CD4-positive, alpha-beta T cell treated with Interleukin-12 subunit alpha and Interleukin-12 subunit beta, for 1 hour (primary cell): ENCODE results near the gene STIM1.
"Not testable (repeated sequence)": the region's sequence is repeated elsewhere in the genome, so short reads cannot be mapped to it uniquely, and the experiment has no call there.

Experiments
- DNase-seq: peaks from one replicate; pipeline ENCODE4 v3.0.0-alpha.2; 2020

The STIM1 gene

DNA sequence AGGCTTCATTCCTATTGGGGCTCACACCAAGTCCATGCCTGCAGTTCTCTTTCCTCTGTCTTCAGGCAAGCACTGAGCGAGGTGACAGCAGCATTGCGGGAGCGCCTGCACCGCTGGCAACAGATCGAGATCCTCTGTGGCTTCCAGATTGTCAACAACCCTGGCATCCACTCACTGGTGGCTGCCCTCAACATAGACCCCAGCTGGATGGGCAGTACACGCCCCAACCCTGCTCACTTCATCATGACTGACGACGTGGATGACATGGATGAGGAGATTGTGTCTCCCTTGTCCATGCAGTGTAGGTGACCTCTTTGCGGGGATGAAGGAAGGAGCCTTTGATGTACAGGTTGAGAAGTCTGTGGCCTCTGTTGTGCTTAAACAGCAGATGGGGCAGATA is 227.7 kb downstream of the STIM1 start:
- DNase-seq: no peak

DNA sequence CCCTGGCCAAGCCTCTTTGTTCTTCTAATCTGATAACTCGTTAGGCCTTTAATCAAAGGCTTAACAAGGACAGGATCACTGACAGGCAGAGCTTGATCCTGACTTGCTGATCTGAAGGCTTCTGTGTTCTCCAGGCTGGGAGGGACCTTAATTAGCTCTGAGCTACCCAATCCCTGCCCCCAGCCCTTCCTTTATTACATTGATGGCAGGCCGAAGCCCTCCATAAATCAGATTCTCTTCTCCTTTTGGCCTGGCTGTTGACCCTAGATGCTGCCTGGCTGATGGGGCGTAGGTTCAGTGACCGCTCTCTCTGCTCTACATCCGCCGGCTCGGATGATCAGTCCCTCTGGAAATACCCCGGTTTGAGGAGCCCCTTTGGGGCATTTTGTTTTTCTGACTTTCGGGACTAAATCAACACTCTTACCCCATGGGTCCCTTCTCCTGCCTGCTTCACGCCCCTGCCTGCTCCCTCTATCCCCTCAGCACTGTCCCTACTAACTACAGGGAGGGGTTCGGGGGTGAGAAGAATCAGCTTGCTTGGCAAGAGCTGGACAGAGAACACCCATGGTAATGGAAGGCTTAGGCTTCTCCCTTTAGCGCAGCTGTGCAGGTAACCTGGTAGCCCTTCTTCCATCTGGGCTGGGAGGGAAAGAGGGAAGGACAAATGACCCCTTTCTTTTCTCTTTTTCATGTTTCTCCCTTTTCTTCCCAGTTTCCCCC is 229.1 kb downstream of the STIM1 start:
- no peak for DNase-seq

DNA sequence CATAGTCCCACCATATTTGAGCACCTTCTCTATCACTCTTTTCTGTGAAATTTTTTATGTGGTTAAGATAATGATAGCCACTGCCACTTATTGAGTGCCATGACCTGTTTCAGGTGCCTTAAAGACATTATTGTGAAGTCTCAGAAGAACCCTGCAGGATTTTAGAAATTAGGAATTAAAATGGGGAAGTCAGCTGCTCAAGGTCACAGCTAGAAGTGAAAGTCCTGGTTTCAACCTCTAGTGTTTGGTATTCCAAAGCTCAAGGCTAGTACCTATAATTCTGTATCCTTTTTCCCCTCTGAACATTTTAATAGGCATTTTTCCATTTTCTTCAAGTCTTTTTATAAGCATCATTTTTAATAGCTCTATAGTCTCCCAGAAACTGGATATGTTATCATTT is 230.1 kb downstream of the STIM1 start:
- DNase-seq: no peak

GRCh38 chr11:4086575-4087353 is 231.3 kb downstream of the STIM1 start:
- no peak for DNase-seq

- DNase-seq: no peak
Measured at GRCh38 chr11:4087551-4087950, 232.1 kb downstream of the STIM1 start.

GRCh38 chr11:4090258-4090657 is 234.8 kb downstream of the STIM1 start:
- DNase-seq: peak; percentile 69

- peak; percentile 41 for DNase-seq
Measured at GRCh38 chr11:4092026-4092425, 236.6 kb downstream of the STIM1 start.

- DNase-seq: no peak
Measured at GRCh38 chr11:4093519-4094347, 238.3 kb downstream of the STIM1 start.

- peak; percentile 94 for DNase-seq
Measured at GRCh38 chr11:4094348-4095291, 239.2 kb downstream of the STIM1 start, which contains the start of gene RRM1. Gene RRM1 (plus strand): TSS chr11:4094799. CDS start chr11:4095013, 214 bp downstream.

DNA sequence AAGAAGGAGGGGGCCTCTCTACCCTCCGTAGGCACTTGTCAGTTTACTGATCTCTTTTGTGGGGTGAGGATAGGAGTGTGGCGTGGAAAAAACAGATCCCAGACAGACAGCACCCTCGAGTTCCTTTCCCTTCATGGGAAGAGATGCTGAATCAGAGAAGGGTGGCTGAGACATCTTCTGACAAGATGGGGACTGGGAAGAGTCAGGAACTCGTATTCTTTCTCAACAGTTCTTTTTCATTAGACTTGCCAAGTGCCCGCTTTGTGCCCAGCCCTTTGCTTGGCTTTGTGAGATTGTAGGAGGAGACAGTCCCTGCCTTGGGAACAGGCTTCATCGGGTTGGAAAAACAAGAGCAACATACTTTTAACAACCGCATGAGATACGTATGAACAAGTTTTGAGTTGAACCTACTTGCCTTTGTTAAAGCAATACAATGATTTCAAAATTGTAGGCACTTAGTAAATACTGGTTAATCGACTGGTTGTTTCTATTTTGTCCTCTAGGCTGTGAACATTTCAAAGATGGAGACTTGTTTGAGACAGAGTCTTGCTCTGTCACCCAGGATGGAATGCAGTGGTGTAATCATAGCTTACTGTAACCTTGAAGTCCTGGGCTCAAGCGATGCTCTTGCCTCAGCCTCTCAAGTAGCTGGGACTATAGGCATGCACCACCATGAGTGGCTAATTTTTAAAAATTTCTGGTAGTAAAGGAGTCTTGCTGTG is 240.2 kb downstream of the STIM1 start:
- no peak for DNase-seq

DNA sequence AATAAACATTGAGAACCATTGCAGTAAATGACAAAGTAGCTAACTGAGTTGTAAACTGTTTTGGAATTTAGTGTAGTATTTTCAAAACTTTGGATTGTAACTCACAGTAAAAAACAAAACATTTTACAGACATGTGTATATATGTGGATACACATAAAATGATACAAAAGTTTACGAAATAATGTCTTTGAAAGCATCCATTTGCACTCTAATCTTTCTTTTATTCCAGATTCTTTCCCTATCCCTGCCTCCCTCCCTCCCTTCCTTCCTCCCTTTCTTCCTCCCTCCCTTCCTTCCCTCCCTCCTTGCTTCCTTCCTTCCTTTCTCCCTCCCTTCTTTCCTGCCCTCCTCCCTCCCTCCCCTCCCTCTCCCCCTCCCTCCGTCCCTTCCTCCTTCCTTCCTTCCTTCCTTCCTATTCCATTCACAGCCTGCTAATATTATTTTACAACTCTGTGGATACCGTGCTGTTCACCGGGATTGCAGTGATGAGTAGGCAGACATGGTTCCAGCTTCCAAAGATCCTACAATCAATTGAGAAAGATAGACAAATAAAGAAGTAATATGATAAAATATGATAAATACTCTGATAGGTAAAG is 242.7 kb downstream of the STIM1 start:
- DNase-seq: no peak

GRCh38 chr11:4102711-4103110 is 247.2 kb downstream of the STIM1 start:
- no peak for DNase-seq

DNA sequence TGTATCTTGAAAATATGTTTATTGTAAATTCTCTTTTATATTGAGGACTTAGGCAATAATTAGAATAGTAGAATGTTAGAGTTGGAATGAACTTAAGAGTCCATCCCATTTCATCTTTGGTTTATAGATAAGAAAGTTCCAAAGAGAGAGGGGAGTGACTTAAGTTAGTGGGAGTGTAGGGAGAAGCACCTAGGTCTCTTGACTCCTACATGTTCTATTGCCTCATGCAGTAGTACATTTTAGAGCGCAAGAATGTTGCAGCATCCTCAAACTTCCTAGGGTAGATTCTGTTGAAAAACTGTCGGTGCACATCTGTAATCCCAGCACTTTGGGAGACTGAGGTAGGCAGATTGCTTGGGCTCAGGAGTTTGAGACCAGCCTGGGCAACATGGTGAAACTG is 247.8 kb downstream of the STIM1 start:
- no peak for DNase-seq

DNA sequence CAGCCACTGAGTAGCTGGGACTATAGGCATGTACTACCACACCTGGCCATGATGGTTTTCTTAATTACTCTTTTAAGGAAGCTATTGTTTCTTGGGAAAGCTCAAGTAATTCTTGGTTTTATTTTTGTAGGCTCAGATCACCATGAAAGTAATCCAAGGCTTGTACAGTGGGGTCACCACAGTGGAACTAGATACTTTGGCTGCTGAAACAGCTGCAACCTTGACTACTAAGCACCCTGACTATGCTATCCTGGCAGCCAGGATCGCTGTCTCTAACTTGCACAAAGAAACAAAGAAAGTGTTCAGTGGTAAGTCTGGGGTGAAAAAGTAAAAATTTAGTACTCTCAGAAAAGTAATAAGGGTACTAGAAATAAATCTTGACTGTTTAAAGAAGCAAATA is 250.5 kb downstream of the STIM1 start:
- DNase-seq: no peak

GRCh38 chr11:4111834-4112233 is 256.4 kb downstream of the STIM1 start:
- no peak for DNase-seq

DNA sequence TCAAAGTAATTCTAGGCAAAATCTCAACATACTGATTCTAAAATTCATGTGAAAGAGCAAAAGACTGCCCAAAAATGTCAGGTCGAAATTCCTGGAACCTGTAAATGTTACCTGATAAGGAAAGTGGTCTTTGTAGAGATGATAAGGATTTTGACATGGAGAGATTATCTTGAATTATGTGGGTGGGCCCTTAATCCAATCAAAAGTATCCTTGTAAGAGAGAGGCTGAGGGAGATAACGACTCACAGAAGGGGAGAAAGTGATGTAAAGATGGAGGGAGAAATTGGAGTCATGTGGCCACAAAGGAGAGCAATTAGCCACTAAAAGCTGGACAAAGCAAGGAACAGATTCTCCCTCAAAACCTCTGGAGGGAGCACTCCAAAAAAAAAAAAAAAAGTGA is 259.7 kb downstream of the STIM1 start:
- DNase-seq: no peak

GRCh38 chr11:4118107-4118506 is 262.6 kb downstream of the STIM1 start:
- no peak for DNase-seq

GRCh38 chr11:4123218-4123617 is 267.8 kb downstream of the STIM1 start:
- DNase-seq: no peak

- no peak for DNase-seq
Measured at GRCh38 chr11:4125141-4125540, 269.7 kb downstream of the STIM1 start.

GRCh38 chr11:4127357-4127756 is 271.9 kb downstream of the STIM1 start:
- DNase-seq: no peak

- not testable (repeated sequence) for DNase-seq
Measured at GRCh38 chr11:4130219-4130618, 274.8 kb downstream of the STIM1 start.
